Gastrocnemius medialis (tissue), 4 donors: ENCODE measurements around the gene PTH1R. TPM values are rescaled to one million over a fixed set of nuclear protein-coding genes. Genes with fewer than 3 reads are reported as not detected.

Experiments
- ATAC-seq, 2 donors: fragments of 150-250 bp; one replicate each; pipeline ENCODE4 v1.9.1; 2016
- DNase-seq, 2 donors: peaks; one replicate each; pipeline ENCODE4 v3.0.0-alpha.2; 2019
- H3K27ac ChIP-seq, 4 donors: fragments of 200-600 bp; sonication (generic); 1 replicate in 1 of 4; 2 replicates in 3 of 4; pipeline ENCODE4 v1.5.1; 2016 to 2018; ENCODE audit warnings: mild to moderate bottlenecking in 2 of 4, moderate library complexity in 1 of 4
- H3K27me3 ChIP-seq, 3 donors: fragments of 200-600 bp; sonication (generic) in 2 of 3; 1 replicate in 1 of 3; 2 replicates in 2 of 3; pipeline versions ENCODE4 v1.5.1 to v1.6.0; 2016 to 2019; ENCODE audit warnings: mild to moderate bottlenecking in 1 of 3, moderate library complexity in 1 of 3
- H3K36me3 ChIP-seq, 2 donors: fragments of 200-600 bp; sonication (generic) in 1 of 2; one replicate each; pipeline ENCODE4 v1.5.1; 2017 to 2018
- H3K4me1 ChIP-seq, 2 donors: fragments of 200-600 bp; sonication (generic) in 1 of 2; one replicate each; pipeline ENCODE4 v1.5.1; 2016 to 2017; ENCODE audit warnings: mild to moderate bottlenecking in 2 of 2
- H3K4me3 ChIP-seq, 4 donors: fragments of 200-600 bp; sonication (generic) in 3 of 4; 1 replicate in 1 of 4; 2 replicates in 3 of 4; pipeline ENCODE4 v1.5.1; 2016 to 2019; ENCODE audit warnings: mild to moderate bottlenecking in 2 of 4
- H3K9me3 ChIP-seq, 3 donors: fragments of 200-600 bp; sonication (generic) in 2 of 3; 1 replicate in 1 of 3; 2 replicates in 2 of 3; pipeline ENCODE4 v1.5.1; 2016 to 2019
- POLR2A ChIP-seq, 2 donors: fragments of 450-650 bp; IDR thresholded peaks; one replicate each; pipeline ENCODE4 v1.6.1; 2017; ENCODE audit warnings: antibody characterized with exemption in 2 of 2, mild to moderate bottlenecking in 2 of 2, moderate library complexity in 2 of 2
- in situ Hi-C, 4 donors: fragments of 200-750 bp; cut with MboI; loops; one replicate each; pipeline versions ENCODE4 v1.15.0 to v1.8.0; 2017; ENCODE audit warnings: low sequenced_read_pairs in 4 of 4
- intact Hi-C: fragments of 100-400 bp; cut with DNase I; formaldehyde crosslinking; loops from one replicate; pipeline ENCODE4 v1.15.1; 2023; ENCODE audit warnings: low total_unique reads
- total RNA-seq, 4 donors: library from RNA; depleted of rRNA; stranded (reverse); fragments of >200 nt; gene quantifications; one replicate each; pipeline versions ENCODE4 v1.1.0 to v1.2.3, GENCODE V29; 2016
- TF ChIP-seq, protein P1 (sequence below), 5 experiments: fragments of 450-650 bp in 3 of 5; fragments of 200-600 bp in 2 of 5; sonication (generic) in 2 of 5; IDR thresholded peaks in 4 of 5; conservative IDR thresholded peaks in 1 of 5; 1 replicate in 4 of 5; 2 replicates in 1 of 5; pipeline ENCODE4 v1.5.1; 2016 to 2019; ENCODE audit warnings: antibody characterized with exemption in 5 of 5, mild to moderate bottlenecking in 3 of 5, moderate library complexity in 3 of 5

PTH1R gene
- total RNA-seq, 4 donors from 2014 or later = 2.3 to 7.9 (median 7.3) TPM

DNA sequence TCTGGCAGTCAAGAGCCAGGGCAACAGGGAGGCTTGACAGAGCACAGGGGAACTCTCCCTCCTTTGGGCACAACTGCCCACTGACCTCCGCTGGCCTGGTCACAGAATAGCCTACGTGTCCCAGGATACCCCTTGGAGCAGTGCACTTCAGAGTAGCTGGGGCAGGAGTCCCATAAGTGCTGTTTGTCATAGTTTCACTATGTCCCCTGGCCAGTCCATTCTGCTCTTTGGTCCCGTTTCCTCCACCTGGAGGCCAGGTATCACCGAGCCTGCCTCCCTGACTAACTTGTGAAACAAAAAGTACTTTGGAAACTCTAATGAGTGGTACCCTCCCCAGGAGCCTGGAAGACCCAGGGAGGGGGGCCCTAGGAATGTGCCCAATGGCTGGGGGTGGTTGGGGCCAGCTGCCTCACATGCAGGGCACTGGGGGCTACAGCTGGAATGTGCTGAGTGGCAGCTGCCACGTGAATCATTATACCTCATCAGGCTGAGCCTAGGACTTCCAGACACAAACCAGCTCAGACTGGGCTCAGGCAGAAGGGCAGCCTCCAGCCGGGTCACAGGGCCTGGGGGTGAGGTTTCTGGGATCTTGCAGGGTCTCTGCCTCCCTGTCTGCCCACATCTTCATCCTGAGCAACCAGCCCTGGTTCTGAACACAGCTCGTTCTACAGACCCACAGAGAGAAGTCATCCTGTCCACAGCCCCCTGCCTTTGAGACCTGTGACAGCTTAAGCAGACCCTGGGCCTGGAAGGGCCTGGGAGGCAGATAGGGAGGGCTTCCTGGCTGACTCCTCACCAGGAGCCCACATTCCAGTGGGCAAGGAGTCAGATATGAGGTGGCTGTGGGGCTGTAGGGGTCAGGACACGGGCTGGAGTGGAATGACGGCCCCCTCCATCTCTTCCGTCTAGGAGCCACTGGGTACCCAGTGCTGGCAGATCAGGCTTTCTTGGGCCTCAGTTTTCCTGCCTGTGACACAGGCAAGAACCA, 914 bp upstream of the PTH1R start:
- no peak overlapping the region for H3K27ac ChIP-seq
- intact Hi-C loops (no loop called here), in situ Hi-C loops (no loop called here)
- DNase-seq (no peak), ATAC-seq (no peak)
- H3K27me3 ChIP-seq = peaks cover 0 to 9% (median 9%) of the 10 kb centered on the region in 3 donors
- no peaks in the 10 kb centered on the region for H3K36me3 ChIP-seq
- no peak for TF ChIP-seq POLR2A (IDR thresholded peaks at IDR 0.05)
- TF ChIP-seq, protein P1, sequence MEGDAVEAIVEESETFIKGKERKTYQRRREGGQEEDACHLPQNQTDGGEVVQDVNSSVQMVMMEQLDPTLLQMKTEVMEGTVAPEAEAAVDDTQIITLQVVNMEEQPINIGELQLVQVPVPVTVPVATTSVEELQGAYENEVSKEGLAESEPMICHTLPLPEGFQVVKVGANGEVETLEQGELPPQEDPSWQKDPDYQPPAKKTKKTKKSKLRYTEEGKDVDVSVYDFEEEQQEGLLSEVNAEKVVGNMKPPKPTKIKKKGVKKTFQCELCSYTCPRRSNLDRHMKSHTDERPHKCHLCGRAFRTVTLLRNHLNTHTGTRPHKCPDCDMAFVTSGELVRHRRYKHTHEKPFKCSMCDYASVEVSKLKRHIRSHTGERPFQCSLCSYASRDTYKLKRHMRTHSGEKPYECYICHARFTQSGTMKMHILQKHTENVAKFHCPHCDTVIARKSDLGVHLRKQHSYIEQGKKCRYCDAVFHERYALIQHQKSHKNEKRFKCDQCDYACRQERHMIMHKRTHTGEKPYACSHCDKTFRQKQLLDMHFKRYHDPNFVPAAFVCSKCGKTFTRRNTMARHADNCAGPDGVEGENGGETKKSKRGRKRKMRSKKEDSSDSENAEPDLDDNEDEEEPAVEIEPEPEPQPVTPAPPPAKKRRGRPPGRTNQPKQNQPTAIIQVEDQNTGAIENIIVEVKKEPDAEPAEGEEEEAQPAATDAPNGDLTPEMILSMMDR (IDR thresholded peaks at IDR 0.05 in 4 of 5, conservative IDR thresholded peaks at IDR 0.05 in 1 of 5) = no peak
- peaks cover 5 to 18% of the 10 kb centered on the region in 2 donors for H3K4me1 ChIP-seq
- no peak overlapping the region for H3K4me3 ChIP-seq
- no peaks in the 10 kb centered on the region for H3K9me3 ChIP-seq

DNA sequence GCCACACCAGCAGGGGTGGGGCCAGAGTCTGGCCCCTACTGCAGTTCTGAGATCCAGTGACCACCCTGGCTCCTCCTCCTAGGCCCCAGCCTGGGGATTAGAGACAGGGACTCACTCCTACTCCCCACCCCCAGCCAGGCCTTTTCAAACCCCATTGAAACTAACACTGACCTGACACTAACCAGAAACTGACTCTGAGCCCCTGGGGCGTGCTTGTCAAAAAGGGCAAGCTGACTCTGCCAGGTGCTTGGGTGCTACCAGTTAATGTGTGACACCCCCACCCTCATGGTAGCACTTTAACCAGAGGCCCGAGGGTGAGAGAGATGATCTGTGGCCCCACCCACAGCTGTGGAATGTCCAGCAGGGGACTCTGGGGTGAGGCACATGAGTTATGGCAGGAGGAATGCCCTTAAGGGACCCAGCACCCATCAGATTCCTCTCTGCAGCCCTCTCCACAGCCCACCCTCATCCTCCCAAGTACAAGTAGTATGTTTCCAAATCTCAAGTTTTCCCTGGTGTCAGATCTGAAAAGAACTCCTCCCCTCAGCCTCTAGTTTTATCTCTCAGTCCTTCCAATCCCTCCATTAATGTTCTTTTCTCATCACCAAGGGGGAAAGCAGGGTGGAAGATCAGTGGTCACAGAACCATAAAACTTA, 1.4 kb downstream of the PTH1R start:
- TF ChIP-seq, protein P1 (IDR thresholded peaks at IDR 0.05 in 4 of 5, conservative IDR thresholded peaks at IDR 0.05 in 1 of 5) = no peak
- no peak for TF ChIP-seq POLR2A (IDR thresholded peaks at IDR 0.05)
- Histone ChIP-seq H3K4me1 (peaks cover 12 to 17% of the 10 kb centered on the region in 2 donors), H3K36me3 (no peaks in the 10 kb centered on the region), H3K27me3 (peaks cover 7 to 29% (median 19%) of the 10 kb centered on the region in 3 donors), H3K9me3 (no peaks in the 10 kb centered on the region), H3K4me3 (no peak overlapping the region), H3K27ac (no peak overlapping the region)
- intact Hi-C loops = no loop called here
- DNase-seq = no peak
- in situ Hi-C loops = no loop called here
- ATAC-seq = no peak

DNA sequence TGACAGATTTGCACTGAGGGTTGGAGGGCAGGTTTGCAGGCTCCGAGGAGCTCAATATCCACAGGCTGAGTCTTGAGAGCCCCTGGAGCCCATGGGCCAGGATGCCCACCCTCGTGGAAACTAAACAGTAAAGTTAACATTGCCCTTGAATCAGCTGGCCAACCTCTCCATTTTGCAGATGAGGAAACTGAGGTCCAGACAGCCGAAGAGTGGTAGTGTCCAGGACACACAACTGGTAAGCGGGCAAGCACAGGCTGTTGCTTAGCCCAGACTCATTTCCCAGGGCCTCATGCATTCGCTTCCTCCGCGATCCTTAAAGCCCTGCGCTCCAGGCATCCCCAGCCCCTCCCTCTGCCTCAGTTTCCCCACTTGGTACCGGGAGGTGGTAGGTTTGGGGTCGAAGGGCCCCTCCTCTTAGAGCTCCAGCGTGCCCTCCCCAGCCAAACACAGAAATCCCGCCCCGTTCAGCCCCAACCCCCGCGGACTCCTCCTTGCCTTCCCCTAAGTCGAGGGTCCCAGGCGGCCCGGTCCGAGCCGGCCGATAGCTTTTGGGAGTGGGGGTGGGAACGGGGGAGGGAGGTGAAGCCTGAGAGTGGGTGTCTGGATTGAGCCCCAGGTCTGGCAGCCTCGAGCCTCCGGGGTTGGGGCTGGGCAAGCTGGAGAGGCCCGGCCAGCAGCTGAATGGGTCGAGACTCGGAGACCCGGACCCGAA, 3.5 kb downstream of the PTH1R start:
- DNase-seq (no peak), ATAC-seq (no peak)
- no peak for TF ChIP-seq POLR2A (IDR thresholded peaks at IDR 0.05)
- TF ChIP-seq, protein P1 (IDR thresholded peaks at IDR 0.05 in 4 of 5, conservative IDR thresholded peaks at IDR 0.05 in 1 of 5) = no peak
- Histone ChIP-seq H3K27ac (peak overlapping the region; percentile 63 to 73 (median 71)), H3K4me3 (peak overlapping the region; percentile 57 to 66 (median 62)), H3K9me3 (no peaks in the 10 kb centered on the region), H3K27me3 (peaks cover 7 to 34% (median 19%) of the 10 kb centered on the region in 3 donors), H3K36me3 (no peaks in the 10 kb centered on the region), H3K4me1 (peaks cover 5 to 17% of the 10 kb centered on the region in 2 donors)
- intact Hi-C loops = no loop called here
- in situ Hi-C loops = no loop called here

DNA sequence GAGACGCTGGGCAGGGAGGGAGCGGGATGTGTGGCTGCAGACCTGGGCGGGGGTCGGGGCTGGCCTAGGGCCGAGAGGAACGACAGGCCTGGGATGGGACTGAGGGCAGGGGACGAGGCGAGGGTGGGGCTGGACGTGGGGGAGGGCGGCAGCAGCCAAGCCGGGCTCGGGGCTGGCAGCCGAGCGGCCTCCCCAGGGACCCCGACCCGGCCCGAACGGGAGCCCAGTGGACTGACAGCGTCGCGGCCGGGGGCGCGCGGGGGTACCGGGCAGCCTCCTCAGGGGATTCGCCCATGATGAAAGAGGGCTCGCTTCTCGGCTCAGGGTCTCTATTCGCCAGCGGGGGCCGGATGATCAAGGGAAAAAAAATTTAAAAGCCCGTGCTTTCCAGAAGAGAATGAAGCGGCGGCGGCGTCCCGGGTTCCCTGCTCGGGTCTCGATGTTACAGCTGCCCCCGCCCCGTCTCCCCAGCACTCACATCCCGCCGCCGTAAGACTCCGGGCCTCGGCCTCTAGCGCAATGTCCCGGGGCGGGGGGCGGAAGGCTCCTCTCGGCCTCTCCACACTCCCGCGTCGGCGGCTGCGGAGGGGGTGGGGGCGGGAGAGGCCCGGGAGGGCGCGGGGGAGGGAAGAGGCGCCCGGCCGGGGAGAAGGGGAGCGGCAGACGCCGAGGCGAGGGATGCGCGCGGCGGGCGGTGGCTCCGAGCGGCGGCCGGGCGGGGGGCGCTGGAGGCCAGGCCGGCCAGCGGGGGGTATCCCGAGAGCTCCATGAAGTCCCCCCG, 4.3 kb downstream of the PTH1R start:
- H3K4me3 ChIP-seq = peak overlapping the region; percentile 57 to 66 (median 62)
- in situ Hi-C loops = no loop called here
- peak in 1 of 2 donors; percentile 36 for ATAC-seq
- no peaks in the 10 kb centered on the region for H3K36me3 ChIP-seq
- peaks cover 7 to 34% (median 19%) of the 10 kb centered on the region in 3 donors for H3K27me3 ChIP-seq
- peaks cover 5 to 17% of the 10 kb centered on the region in 2 donors for H3K4me1 ChIP-seq
- intact Hi-C loops = no loop called here
- H3K9me3 ChIP-seq = no peaks in the 10 kb centered on the region
- H3K27ac ChIP-seq = peak overlapping the region; percentile 63 to 73 (median 71)
- TF ChIP-seq, protein P1 (IDR thresholded peaks at IDR 0.05 in 4 of 5, conservative IDR thresholded peaks at IDR 0.05 in 1 of 5) = no peak
- DNase-seq = no peak
